ENCODE results near the gene ZNF205. TPM values are rescaled to one million over a fixed set of nuclear protein-coding genes. Genes with fewer than 3 reads are reported as not detected.

Gene ZNF205
- total RNA-seq, 1 experiment from 2014 or later: 17.0 TPM

GRCh38 chr16:3158510-3159314 lies 46.3 kb downstream of the ZNF205 start:
- DNase-seq (ENCODE audit: low read depth, low spot score): peak; percentile 88
- intact Hi-C loops (cut with micrococcal nuclease): loop anchor here (1.0 kb wide), 1 partner anchor 8 kb away; no protein-coding TSS in a partner anchor

More at GRCh38 chr16:3158510-3159314, 46.3 kb downstream of the ZNF205 start:
- H3K4me3 ChIP-seq (replicated peaks in 1 of 2; ENCODE audit: low read depth in 1 of 2, low read length in 2 of 2): peak overlapping the region; percentile 67 to 78
- peak overlapping the region; percentile 91 for H3K27ac ChIP-seq (ENCODE audit: low read depth, low read length)
- H2AFZ ChIP-seq (ENCODE audit: low read depth, low read length, poor library complexity, severe bottlenecking): peak overlapping the region; percentile 84
- CTCF ChIA-PET: interaction anchor here (0.8 to 2.5 kb wide), 8 partner anchors 9 to 127 kb away, joined by 3 to 11 read pairs (median 4); partner anchors contain the start of gene ZNF213
- TSS peak; percentile 69 for BruUV-seq (replicated peaks)
- H3K4me1 ChIP-seq (ENCODE audit: control insufficient read depth in 1 of 2, insufficient read depth in 2 of 2, low read length in 2 of 2): peaks cover 14 to 61% of the 10 kb centered on the region in 2 experiments; a peak in 3 of 4 replicates
- no peaks in the 10 kb centered on the region for H3K27me3 ChIP-seq (ENCODE audit: insufficient read depth, low read length)
- no peaks in the 10 kb centered on the region for H3K9me2 ChIP-seq (ENCODE audit: insufficient read depth)
- H3K9me3 ChIP-seq (ENCODE audit: control insufficient read depth in 1 of 2, insufficient read depth in 1 of 2, low read depth in 1 of 2, low read length in 2 of 2): no peaks in the 10 kb centered on the region
- H3K79me2 ChIP-seq (ENCODE audit: insufficient read depth, low read length): no peaks in the 10 kb centered on the region
- peak overlapping the region; percentile 80 for H3K9ac ChIP-seq (ENCODE audit: low read length)
- H3K4me2 ChIP-seq (ENCODE audit: low read length): peak overlapping the region; percentile 99
- peak; percentile 62 for ATAC-seq
- POLR2A ChIA-PET: interaction anchor here (1.0 to 3.1 kb wide), 6 partner anchors 9 to 29 kb away, joined by 3 to 20 read pairs (median 8); partner anchors contain the start of genes OR1F1 and ZNF213
- no peaks in the 10 kb centered on the region for H3K36me3 ChIP-seq (ENCODE audit: control insufficient read depth in 1 of 2, insufficient read depth in 2 of 2, low read length in 2 of 2)
- TF ChIP-seq, protein P1, sequence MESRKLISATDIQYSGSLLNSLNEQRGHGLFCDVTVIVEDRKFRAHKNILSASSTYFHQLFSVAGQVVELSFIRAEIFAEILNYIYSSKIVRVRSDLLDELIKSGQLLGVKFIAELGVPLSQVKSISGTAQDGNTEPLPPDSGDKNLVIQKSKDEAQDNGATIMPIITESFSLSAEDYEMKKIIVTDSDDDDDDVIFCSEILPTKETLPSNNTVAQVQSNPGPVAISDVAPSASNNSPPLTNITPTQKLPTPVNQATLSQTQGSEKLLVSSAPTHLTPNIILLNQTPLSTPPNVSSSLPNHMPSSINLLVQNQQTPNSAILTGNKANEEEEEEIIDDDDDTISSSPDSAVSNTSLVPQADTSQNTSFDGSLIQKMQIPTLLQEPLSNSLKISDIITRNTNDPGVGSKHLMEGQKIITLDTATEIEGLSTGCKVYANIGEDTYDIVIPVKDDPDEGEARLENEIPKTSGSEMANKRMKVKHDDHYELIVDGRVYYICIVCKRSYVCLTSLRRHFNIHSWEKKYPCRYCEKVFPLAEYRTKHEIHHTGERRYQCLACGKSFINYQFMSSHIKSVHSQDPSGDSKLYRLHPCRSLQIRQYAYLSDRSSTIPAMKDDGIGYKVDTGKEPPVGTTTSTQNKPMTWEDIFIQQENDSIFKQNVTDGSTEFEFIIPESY (IDR thresholded peaks at IDR 0.05; ENCODE audit: extremely low read depth, insufficient replicate concordance, low read length): peak; percentile 73
- TF ChIP-seq POLR2A (IDR thresholded peaks at IDR 0.05; ENCODE audit: borderline replicate concordance, extremely low read depth, insufficient read depth, insufficient read length) (peak; percentile 40), SIN3A (IDR thresholded peaks at IDR 0.05; ENCODE audit: low read depth) (no peak), ZFX (IDR thresholded peaks at IDR 0.05) (peak; percentile 31; the same call in 1 of the 2 replicates), POLR2AphosphoS5 (IDR thresholded peaks at IDR 0.05; ENCODE audit: low read depth, low read length) (peak; percentile 91), JUND (IDR thresholded peaks at IDR 0.05) (no peak), RAD21 (IDR thresholded peaks at IDR 0.05; ENCODE audit: low read depth) (no peak), ATF3 (IDR thresholded peaks at IDR 0.05) (no peak), YY1 (IDR thresholded peaks at IDR 0.05; ENCODE audit: extremely low read depth, insufficient replicate concordance, low read depth, low read length) (peak; percentile 24), TCF7L2 (IDR thresholded peaks at IDR 0.05; ENCODE audit: borderline replicate concordance, extremely low read depth, insufficient read depth, insufficient read length) (no peak)
- H4K20me1 ChIP-seq (ENCODE audit: insufficient read depth): no peaks in the 10 kb centered on the region
- RAD21 ChIA-PET (ENCODE audit: low non-redundant PET in 1 of 2, low total read pairs in 2 of 2, uncharacterized antibody in 2 of 2, unreplicated experiment in 2 of 2): interaction anchor here (0.6 to 1.3 kb wide), 4 partner anchors 8 to 29 kb away, joined by 3 to 5 read pairs (median 4); no protein-coding TSS in a partner anchor
